Activated T-cell treated with anti-CD3 and anti-CD28 coated beads, Interleukin-2, amount 50 U/mL, for 24 hours (primary cell): ENCODE results near the gene STKLD1.
A peak's percentile ranks its signal among the peaks of the same experiment; 100 is the strongest.
"Not testable (repeated sequence)": the region's sequence is repeated elsewhere in the genome, so short reads cannot be mapped to it uniquely, and the experiment has no call there.

Experiments used
- DNase-seq: peaks from one replicate; pipeline ENCODE4 v3.0.0-alpha.2; 2020
- H3K27ac Mint-ChIP-seq: 2 replicates; pipeline ENCODE4 v1.8.0; 2020; ENCODE audit warnings: mild to moderate bottlenecking, mixed read lengths
- H3K27me3 Mint-ChIP-seq: 2 replicates; pipeline ENCODE4 v1.8.0; 2020; ENCODE audit warnings: mixed read lengths
- H3K36me3 Mint-ChIP-seq: 2 replicates; pipeline ENCODE4 v1.8.0; 2020; ENCODE audit warnings: low read depth, mixed read lengths
- H3K4me1 Mint-ChIP-seq: 2 replicates; pipeline ENCODE4 v1.8.0; 2020; ENCODE audit warnings: low read depth, mixed read lengths
- H3K4me3 Mint-ChIP-seq: 2 replicates; pipeline ENCODE4 v1.8.0; 2020; ENCODE audit warnings: mild to moderate bottlenecking, moderate library complexity, mixed read lengths
- H3K9me3 Mint-ChIP-seq: 2 replicates; pipeline ENCODE4 v1.8.0; 2020; ENCODE audit warnings: mixed read lengths

The STKLD1 gene

GRCh38 chr9:133375724-133376654 lies at the start of gene STKLD1, which contains the start of gene SURF4:
TSS of gene STKLD1 (plus strand) at chr9:133376366. CDS start at chr9:133376474, 108 bp downstream.
TSS of gene SURF4 (minus strand) at chr9:133376060. CDS start at chr9:133375969, 91 bp downstream.
- Mint-ChIP-seq H3K4me3 (peak within 1 kb of the TSS; percentile 99), H3K27me3 (no peaks in the 10 kb centered on the region), H3K36me3 (peaks cover 41% of the 10 kb centered on the region), H3K9me3 (no peaks in the 10 kb centered on the region), H3K27ac (peak within 1 kb of the TSS; percentile 99), H3K4me1 (peaks cover 35% of the 10 kb centered on the region)
- peak; percentile 99 for DNase-seq

GRCh38 chr9:133327021-133327420 lies 49.1 kb upstream of the STKLD1 start:
- not testable (repeated sequence) for H3K27ac Mint-ChIP-seq, H3K27me3 Mint-ChIP-seq, H3K9me3 Mint-ChIP-seq, DNase-seq, H3K4me3 Mint-ChIP-seq
- H3K36me3 Mint-ChIP-seq, result peaks cover 44% of the 10 kb centered on the region
- peaks cover 16% of the 10 kb centered on the region for H3K4me1 Mint-ChIP-seq

GRCh38 chr9:133327834-133328484 lies 48.2 kb upstream of the STKLD1 start:
- Mint-ChIP-seq H3K36me3 (peaks cover 53% of the 10 kb centered on the region), H3K27me3 (no peaks in the 10 kb centered on the region), H3K27ac (no peak overlapping the region), H3K9me3 (no peaks in the 10 kb centered on the region), H3K4me3 (no peak overlapping the region), H3K4me1 (peaks cover 21% of the 10 kb centered on the region)
- no peak for DNase-seq

- H3K4me1 Mint-ChIP-seq, result peaks cover 29% of the 10 kb centered on the region
- DNase-seq, H3K9me3 Mint-ChIP-seq, H3K27me3 Mint-ChIP-seq, H3K4me3 Mint-ChIP-seq: not testable (repeated sequence)
- peak overlapping the region; percentile 22 for H3K27ac Mint-ChIP-seq
- peaks cover 69% of the 10 kb centered on the region for H3K36me3 Mint-ChIP-seq
These were observed 46.6 kb upstream of the STKLD1 start for GRCh38 chr9:133329306-133330156.

GRCh38 chr9:133331221-133331620 lies 44.9 kb upstream of the STKLD1 start:
- Mint-ChIP-seq H3K9me3 (no peaks in the 10 kb centered on the region), H3K4me3 (no peak overlapping the region), H3K4me1 (peaks cover 40% of the 10 kb centered on the region), H3K36me3 (peaks cover 86% of the 10 kb centered on the region), H3K27ac (peak overlapping the region; percentile 47), H3K27me3 (no peaks in the 10 kb centered on the region)
- DNase-seq, result no peak

GRCh38 chr9:133331641-133332380 lies 44.4 kb upstream of the STKLD1 start:
- Mint-ChIP-seq H3K27me3 (no peaks in the 10 kb centered on the region), H3K27ac (peak overlapping the region; percentile 47), H3K4me3 (no peak overlapping the region), H3K36me3 (peaks cover 92% of the 10 kb centered on the region), H3K4me1 (peaks cover 46% of the 10 kb centered on the region), H3K9me3 (no peaks in the 10 kb centered on the region)
- DNase-seq, result no peak

- peaks cover 96% of the 10 kb centered on the region for H3K36me3 Mint-ChIP-seq
- H3K27ac Mint-ChIP-seq, result peak overlapping the region; percentile 61
- no peaks in the 10 kb centered on the region for H3K27me3 Mint-ChIP-seq
- H3K4me3 Mint-ChIP-seq, result no peak overlapping the region
- no peaks in the 10 kb centered on the region for H3K9me3 Mint-ChIP-seq
- DNase-seq, result no peak
- peaks cover 52% of the 10 kb centered on the region for H3K4me1 Mint-ChIP-seq
These were observed 43.8 kb upstream of the STKLD1 start for GRCh38 chr9:133332381-133332730.

GRCh38 chr9:133333011-133333410 lies 43.2 kb upstream of the STKLD1 start:
- Mint-ChIP-seq H3K9me3 (no peaks in the 10 kb centered on the region), H3K36me3 (peaks cover 97% of the 10 kb centered on the region), H3K27ac (peak overlapping the region; percentile 61), H3K27me3 (no peaks in the 10 kb centered on the region), H3K4me3 (peak overlapping the region; percentile 25), H3K4me1 (peaks cover 56% of the 10 kb centered on the region)
- DNase-seq, result no peak

- Mint-ChIP-seq H3K27me3 (no peaks in the 10 kb centered on the region), H3K36me3 (peaks cover 96% of the 10 kb centered on the region), H3K4me1 (peaks cover 56% of the 10 kb centered on the region), H3K9me3 (no peaks in the 10 kb centered on the region), H3K4me3 (peak overlapping the region; percentile 98), H3K27ac (peak overlapping the region; percentile 97)
- no peak for DNase-seq
These were observed 42.6 kb upstream of the STKLD1 start for GRCh38 chr9:133333566-133333965.

- Mint-ChIP-seq H3K27me3 (no peaks in the 10 kb centered on the region), H3K27ac (peak overlapping the region; percentile 97), H3K4me1 (peaks cover 56% of the 10 kb centered on the region), H3K9me3 (no peaks in the 10 kb centered on the region), H3K4me3 (peak overlapping the region; percentile 98), H3K36me3 (peaks cover 96% of the 10 kb centered on the region)
- no peak for DNase-seq
These were observed 42.0 kb upstream of the STKLD1 start for GRCh38 chr9:133334161-133334560.

GRCh38 chr9:133334888-133335287 lies 41.3 kb upstream of the STKLD1 start:
- H3K4me3 Mint-ChIP-seq, result peak overlapping the region; percentile 98
- H3K36me3 Mint-ChIP-seq, result peaks cover 96% of the 10 kb centered on the region
- not testable (repeated sequence) for H3K9me3 Mint-ChIP-seq, H3K27me3 Mint-ChIP-seq, DNase-seq
- peaks cover 54% of the 10 kb centered on the region for H3K4me1 Mint-ChIP-seq
- peak overlapping the region; percentile 97 for H3K27ac Mint-ChIP-seq

- Mint-ChIP-seq H3K36me3 (peaks cover 96% of the 10 kb centered on the region), H3K4me3 (peak within 1 kb of the TSS; percentile 98), H3K27ac (peak within 1 kb of the TSS; percentile 97), H3K27me3 (no peaks in the 10 kb centered on the region), H3K9me3 (no peaks in the 10 kb centered on the region), H3K4me1 (peaks cover 55% of the 10 kb centered on the region)
- DNase-seq, result peak; percentile 97
These were observed 40.0 kb upstream of the STKLD1 start, which contains the start of gene SURF6 for GRCh38 chr9:133335924-133336811. TSS of gene SURF6 (minus strand) at chr9:133336188. CDS start at chr9:133336132, 56 bp downstream.

GRCh38 chr9:133339641-133340040 lies 36.5 kb upstream of the STKLD1 start:
- Mint-ChIP-seq H3K27ac (peak overlapping the region; percentile 79), H3K4me1 (peaks cover 40% of the 10 kb centered on the region), H3K27me3 (no peaks in the 10 kb centered on the region), H3K9me3 (no peaks in the 10 kb centered on the region), H3K36me3 (peaks cover 96% of the 10 kb centered on the region), H3K4me3 (no peak overlapping the region)
- DNase-seq, result no peak
